PC-9 (cell line): ENCODE results near the gene NSMCE1.

ENCODE experiments used
- CTCF ChIP-seq: fragments of 200-600 bp; sonication (generic); conservative IDR thresholded peaks from 2 replicates; pipeline ENCODE4 v1.6.1; 2017; ENCODE audit warnings: mixed run types, antibody characterized with exemption, mild to moderate bottlenecking, moderate library complexity
- EZH2 ChIP-seq: fragments of 200-600 bp; sonication (generic); IDR thresholded peaks from 2 replicates; pipeline ENCODE4 v1.8.0; 2017; ENCODE audit warnings: antibody characterized with exemption, low read depth

- TF ChIP-seq EZH2 (no peak), CTCF (no peak)
Observed at GRCh38 chr16:27230562-27231001, 38.0 kb downstream of the NSMCE1 start.
